ENCODE results near the gene PPM1A.

PPM1A gene

GRCh38 chr14:60274448-60274847 lies 25.4 kb downstream of the PPM1A start:
- H4K20me1 ChIP-seq (ENCODE audit: insufficient read depth, low read length, poor library complexity, severe bottlenecking): peaks cover 41% of the 10 kb centered on the region
- no peaks in the 10 kb centered on the region for H3K9me2 ChIP-seq (replicated peaks; ENCODE audit: low read depth, low read length)
- H3K9ac ChIP-seq (ENCODE audit: low read depth, low read length, poor library complexity, severe bottlenecking): no peak overlapping the region
- H3K4me2 ChIP-seq (ENCODE audit: low read depth, low read length, poor library complexity, severe bottlenecking): no peak overlapping the region
- no peaks in the 10 kb centered on the region for H3K27me3 ChIP-seq (ENCODE audit: insufficient read depth, low read length, poor library complexity, severe bottlenecking)
- no peak for TF ChIP-seq EZH2phosphoT487 (IDR thresholded peaks at IDR 0.05; ENCODE audit: borderline replicate concordance)
- TF ChIP-seq, protein P1, sequence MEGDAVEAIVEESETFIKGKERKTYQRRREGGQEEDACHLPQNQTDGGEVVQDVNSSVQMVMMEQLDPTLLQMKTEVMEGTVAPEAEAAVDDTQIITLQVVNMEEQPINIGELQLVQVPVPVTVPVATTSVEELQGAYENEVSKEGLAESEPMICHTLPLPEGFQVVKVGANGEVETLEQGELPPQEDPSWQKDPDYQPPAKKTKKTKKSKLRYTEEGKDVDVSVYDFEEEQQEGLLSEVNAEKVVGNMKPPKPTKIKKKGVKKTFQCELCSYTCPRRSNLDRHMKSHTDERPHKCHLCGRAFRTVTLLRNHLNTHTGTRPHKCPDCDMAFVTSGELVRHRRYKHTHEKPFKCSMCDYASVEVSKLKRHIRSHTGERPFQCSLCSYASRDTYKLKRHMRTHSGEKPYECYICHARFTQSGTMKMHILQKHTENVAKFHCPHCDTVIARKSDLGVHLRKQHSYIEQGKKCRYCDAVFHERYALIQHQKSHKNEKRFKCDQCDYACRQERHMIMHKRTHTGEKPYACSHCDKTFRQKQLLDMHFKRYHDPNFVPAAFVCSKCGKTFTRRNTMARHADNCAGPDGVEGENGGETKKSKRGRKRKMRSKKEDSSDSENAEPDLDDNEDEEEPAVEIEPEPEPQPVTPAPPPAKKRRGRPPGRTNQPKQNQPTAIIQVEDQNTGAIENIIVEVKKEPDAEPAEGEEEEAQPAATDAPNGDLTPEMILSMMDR (conservative IDR thresholded peaks at IDR 0.05; ENCODE audit: low read length): no peak
- no peak overlapping the region for H3K4me3 ChIP-seq (ENCODE audit: low read length, poor library complexity, severe bottlenecking)
- H2AFZ ChIP-seq (ENCODE audit: low read length): no peak overlapping the region
- H3K36me3 ChIP-seq (ENCODE audit: insufficient read depth, low read length): no peaks in the 10 kb centered on the region
- H3F3A ChIP-seq (ENCODE audit: low read depth): no peaks in the 10 kb centered on the region
- H3K79me2 ChIP-seq (ENCODE audit: insufficient read depth, low read length): peaks cover 98% of the 10 kb centered on the region
- no peaks in the 10 kb centered on the region for H3K9me3 ChIP-seq (ENCODE audit: insufficient read depth, low read depth, low read length)
- H3K4me1 ChIP-seq (ENCODE audit: insufficient read depth, low read length, poor library complexity, severe bottlenecking): peaks cover 19% of the 10 kb centered on the region

- H3K79me2 ChIP-seq (ENCODE audit: insufficient read depth, low read length): peaks cover 98% of the 10 kb centered on the region
- no peaks in the 10 kb centered on the region for H3F3A ChIP-seq (ENCODE audit: low read depth)
- H3K4me1 ChIP-seq (ENCODE audit: insufficient read depth, low read length, poor library complexity, severe bottlenecking): peaks cover 19% of the 10 kb centered on the region
- no peak overlapping the region for H3K9ac ChIP-seq (ENCODE audit: low read depth, low read length, poor library complexity, severe bottlenecking)
- no peak overlapping the region for H3K4me3 ChIP-seq (ENCODE audit: low read length, poor library complexity, severe bottlenecking)
- no peak for TF ChIP-seq EZH2phosphoT487 (IDR thresholded peaks at IDR 0.05; ENCODE audit: borderline replicate concordance)
- TF ChIP-seq, protein P1 (conservative IDR thresholded peaks at IDR 0.05; ENCODE audit: low read length): no peak
- peaks cover 45% of the 10 kb centered on the region for H4K20me1 ChIP-seq (ENCODE audit: insufficient read depth, low read length, poor library complexity, severe bottlenecking)
- H3K27me3 ChIP-seq (ENCODE audit: insufficient read depth, low read length, poor library complexity, severe bottlenecking): no peaks in the 10 kb centered on the region
- no peaks in the 10 kb centered on the region for H3K9me3 ChIP-seq (ENCODE audit: insufficient read depth, low read depth, low read length)
- no peak overlapping the region for H2AFZ ChIP-seq (ENCODE audit: low read length)
- no peaks in the 10 kb centered on the region for H3K9me2 ChIP-seq (replicated peaks; ENCODE audit: low read depth, low read length)
- no peak overlapping the region for H3K4me2 ChIP-seq (ENCODE audit: low read depth, low read length, poor library complexity, severe bottlenecking)
- no peaks in the 10 kb centered on the region for H3K36me3 ChIP-seq (ENCODE audit: insufficient read depth, low read length)
These were observed 26.9 kb downstream of the PPM1A start for GRCh38 chr14:60275932-60276331.

DNA sequence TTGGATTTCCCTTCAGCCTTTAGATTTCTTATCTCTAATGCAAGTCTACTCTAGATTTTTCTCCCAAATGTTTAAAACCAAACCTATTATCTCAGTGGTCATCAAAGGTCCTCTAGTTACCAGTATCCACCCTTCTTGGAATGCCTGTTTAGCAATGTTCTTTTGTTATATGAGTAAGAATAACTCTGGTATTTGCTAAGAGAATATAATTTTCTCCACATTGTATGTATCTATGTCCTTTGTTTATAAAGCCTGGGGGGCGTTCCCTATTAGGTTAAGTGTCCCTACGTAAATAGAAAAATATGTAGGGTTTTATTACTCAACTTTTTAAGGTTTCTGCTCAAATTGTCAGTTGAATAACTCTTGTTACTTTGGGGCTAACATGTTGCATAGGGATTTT lies 27.3 kb downstream of the PPM1A start:
- no peaks in the 10 kb centered on the region for H3K27me3 ChIP-seq (ENCODE audit: insufficient read depth, low read length, poor library complexity, severe bottlenecking)
- no peaks in the 10 kb centered on the region for H3K36me3 ChIP-seq (ENCODE audit: insufficient read depth, low read length)
- H4K20me1 ChIP-seq (ENCODE audit: insufficient read depth, low read length, poor library complexity, severe bottlenecking): peaks cover 42% of the 10 kb centered on the region
- no peak overlapping the region for H2AFZ ChIP-seq (ENCODE audit: low read length)
- peaks cover 98% of the 10 kb centered on the region for H3K79me2 ChIP-seq (ENCODE audit: insufficient read depth, low read length)
- no peaks in the 10 kb centered on the region for H3K9me3 ChIP-seq (ENCODE audit: insufficient read depth, low read depth, low read length)
- no peaks in the 10 kb centered on the region for H3K9me2 ChIP-seq (replicated peaks; ENCODE audit: low read depth, low read length)
- H3F3A ChIP-seq (ENCODE audit: low read depth): no peaks in the 10 kb centered on the region
- TF ChIP-seq, protein P1 (conservative IDR thresholded peaks at IDR 0.05; ENCODE audit: low read length): no peak
- TF ChIP-seq EZH2phosphoT487 (IDR thresholded peaks at IDR 0.05; ENCODE audit: borderline replicate concordance): no peak
- H3K9ac ChIP-seq (ENCODE audit: low read depth, low read length, poor library complexity, severe bottlenecking): no peak overlapping the region
- no peak overlapping the region for H3K4me2 ChIP-seq (ENCODE audit: low read depth, low read length, poor library complexity, severe bottlenecking)
- peaks cover 16% of the 10 kb centered on the region for H3K4me1 ChIP-seq (ENCODE audit: insufficient read depth, low read length, poor library complexity, severe bottlenecking)
- H3K4me3 ChIP-seq (ENCODE audit: low read length, poor library complexity, severe bottlenecking): no peak overlapping the region

Measured in Loucy (cell line).